OCI-LY7 (cell line): ENCODE measurements around the gene KIF7. TPM values are rescaled to one million over a fixed set of nuclear protein-coding genes. Genes with fewer than 3 reads are reported as not detected.

ENCODE experiments used
- BruUV-seq: library from RNA; stranded (reverse); fragments of 400-500 nt; replicated peaks from 2 replicates; lab custom pipeline; 2021; lab: Mats Ljungman, UMichigan
- CTCF ChIA-PET: fragments of 300-600 bp; sonication (Branson Sonifier 250); formaldehyde crosslinking; loops from one replicate; lab custom pipeline; 2022; ENCODE audit warnings: antibody characterized with exemption; ENCODE audit not compliant: unreplicated experiment; lab: Charles Lee
- POLR2A ChIA-PET: fragments of 300-600 bp; sonication (Branson Sonifier 250); formaldehyde crosslinking; loops from one replicate; lab custom pipeline; 2022; ENCODE audit warnings: antibody characterized with exemption; lab: Charles Lee
- DNase-seq: peaks from one replicate; pipeline ENCODE4 v3.0.0-alpha.2; 2015; ENCODE audit warnings: low spot score
- H2AFZ ChIP-seq: fragments of 200-600 bp; sonication (generic), shearing (Covaris generic); 2 replicates; pipeline ENCODE4 v1.6.1; 2014; ENCODE audit warnings: mild to moderate bottlenecking, antibody characterized with exemption, low read length, moderate library complexity
- H3K27ac ChIP-seq: fragments of 200-600 bp; sonication (generic); 2 replicates; pipeline ENCODE4 v1.5.1; 2014; ENCODE audit warnings: mixed run types, low read depth, mild to moderate bottlenecking, moderate library complexity, low read length, inconsistent platforms; ENCODE audit not compliant: poor library complexity, severe bottlenecking
- H3K36me3 ChIP-seq: fragments of 200-600 bp; sonication (generic); 2 replicates; pipeline ENCODE4 v1.6.1; 2014; ENCODE audit warnings: mild to moderate bottlenecking, antibody characterized with exemption, low read length, moderate library complexity, mixed read lengths; ENCODE audit not compliant: insufficient read depth
- H3K4me1 ChIP-seq: fragments of 200-600 bp; sonication (generic); 2 replicates; pipeline ENCODE4 v1.5.1; 2014; ENCODE audit warnings: mild to moderate bottlenecking, low read length; ENCODE audit not compliant: insufficient read depth, poor library complexity, severe bottlenecking
- H3K4me2 ChIP-seq: fragments of 200-600 bp; sonication (generic); 2 replicates; pipeline ENCODE4 v1.6.1; 2014; ENCODE audit warnings: mild to moderate bottlenecking, low read length
- H3K4me3 ChIP-seq: fragments of 200-600 bp; sonication (generic); 2 replicates; pipeline ENCODE4 v1.5.1; 2014; ENCODE audit warnings: mild to moderate bottlenecking, low read depth, low read length; ENCODE audit not compliant: poor library complexity, severe bottlenecking
- H3K79me2 ChIP-seq: fragments of 200-600 bp; sonication (generic); 2 replicates; pipeline ENCODE4 v1.6.1; 2016; ENCODE audit warnings: low read depth, mild to moderate bottlenecking, low read length, moderate library complexity, mixed read lengths; ENCODE audit not compliant: insufficient read depth
- H3K9me2 ChIP-seq: fragments of 200-600 bp; sonication (generic); 2 replicates; pipeline ENCODE4 v1.6.1; 2016; ENCODE audit warnings: mild to moderate bottlenecking, low read length, mixed read lengths; ENCODE audit not compliant: insufficient read depth
- H3K9me3 ChIP-seq: fragments of 200-600 bp; sonication (generic); 2 replicates; pipeline ENCODE4 v1.6.1; 2014; ENCODE audit warnings: mild to moderate bottlenecking, mixed run types, low read length, mixed read lengths
- H4K20me1 ChIP-seq: fragments of 200-600 bp; sonication (generic); 2 replicates; pipeline ENCODE4 v1.6.1; 2014; ENCODE audit warnings: mild to moderate bottlenecking, antibody characterized with exemption, low read length, moderate library complexity, mixed read lengths; ENCODE audit not compliant: insufficient read depth
- CTCF ChIP-seq: fragments of 200-600 bp; sonication (generic); conservative IDR thresholded peaks from 2 replicates; pipeline ENCODE4 v1.5.1; 2014; ENCODE audit warnings: mild to moderate bottlenecking, antibody characterized with exemption, low read length, moderate library complexity, mixed read lengths
- EZH2phosphoT487 ChIP-seq: fragments of 200-600 bp; sonication (generic); IDR thresholded peaks from 2 replicates; pipeline ENCODE4 v1.6.1; 2018; ENCODE audit warnings: low read depth, borderline replicate concordance, mild to moderate bottlenecking, mixed run types, antibody characterized with exemption, low read length, moderate library complexity, mixed read lengths
- intact Hi-C: fragments of 100-400 bp; cut with micrococcal nuclease; formaldehyde crosslinking; loops from one replicate; pipeline ENCODE4 v1.10.0; 2022; ENCODE audit not compliant: unreplicated experiment
- total RNA-seq, 2 experiments: library from RNA; depleted of rRNA in 1 of 2; stranded (reverse); fragments of >200 nt in 1 of 2; shearing (Covaris generic) in 1 of 2; gene quantifications; 2 replicates each; pipeline ENCODE4 v1.2.3, GENCODE V29; 2014 to 2022

KIF7 gene
- total RNA-seq, 2 experiments from 2014 or later, result 0.10 TPM; not detected in 1

- Histone ChIP-seq H3K4me1 (no peaks in the 10 kb centered on the region), H3K9me2 (no peaks in the 10 kb centered on the region), H3K4me3 (no peak overlapping the region), H3K36me3 (peaks cover 84% of the 10 kb centered on the region), H3K9me3 (no peaks in the 10 kb centered on the region), H3K4me2 (no peak overlapping the region), H2AFZ (no peak overlapping the region), H3K27ac (no peak overlapping the region), H4K20me1 (no peaks in the 10 kb centered on the region), H3K79me2 (no peaks in the 10 kb centered on the region)
- TF ChIP-seq CTCF (no peak), EZH2phosphoT487 (no peak)
- intact Hi-C loops, result no loop called here
- ChIA-PET POLR2A (interaction anchor here (1.1 kb wide), 1 partner anchor 17 kb away, joined by 3 read pairs; no protein-coding TSS in a partner anchor), CTCF (interaction anchor here (0.6 kb wide), 1 partner anchor 1337 kb away, joined by 3 read pairs; no protein-coding TSS in a partner anchor)
- no TSS peak for BruUV-seq
- no peak for DNase-seq
These were observed 26.2 kb downstream of the KIF7 start for GRCh38 chr15:89628806-89629715.

DNA sequence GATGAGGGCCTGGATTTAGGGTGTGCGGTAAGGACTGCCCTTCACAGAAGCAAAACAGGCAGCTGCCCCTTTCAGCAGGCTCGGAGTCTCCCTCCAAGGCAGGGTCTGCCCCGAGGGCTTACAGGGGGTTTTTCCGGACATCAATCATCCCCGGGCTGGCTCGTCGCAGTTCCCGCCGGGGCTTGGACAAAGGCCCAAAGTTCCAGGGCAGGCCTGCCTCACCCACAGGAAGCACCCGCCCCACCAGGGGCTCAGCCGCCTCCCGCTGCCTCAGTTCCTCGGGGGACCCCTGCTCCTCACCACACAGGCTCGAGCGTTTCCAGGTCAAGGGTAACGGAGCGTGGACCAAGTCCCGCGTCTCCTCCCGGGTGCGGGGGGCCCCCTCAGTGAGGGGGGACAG, 27.0 kb downstream of the KIF7 start:
- POLR2A ChIA-PET, result interaction anchor here (1.1 kb wide), 1 partner anchor 17 kb away, joined by 3 read pairs; no protein-coding TSS in a partner anchor
- intact Hi-C loops, result no loop called here
- no peak overlapping the region for H3K27ac ChIP-seq
- TF ChIP-seq EZH2phosphoT487, result no peak
- no peak for TF ChIP-seq CTCF
- H3K9me3 ChIP-seq, result no peaks in the 10 kb centered on the region
- H3K4me2 ChIP-seq, result no peak overlapping the region
- H3K79me2 ChIP-seq, result no peaks in the 10 kb centered on the region
- BruUV-seq, result no TSS peak
- H3K4me3 ChIP-seq, result no peak overlapping the region
- CTCF ChIA-PET, result no interaction called here
- no peak for DNase-seq
- H4K20me1 ChIP-seq, result no peaks in the 10 kb centered on the region
- H3K36me3 ChIP-seq, result peaks cover 91% of the 10 kb centered on the region
- H3K4me1 ChIP-seq, result no peaks in the 10 kb centered on the region
- no peaks in the 10 kb centered on the region for H3K9me2 ChIP-seq
- no peak overlapping the region for H2AFZ ChIP-seq
